A172 (cell line): ENCODE measurements around the gene CEBPE. TPM values are rescaled to one million over a fixed set of nuclear protein-coding genes. Genes with fewer than 3 reads are reported as not detected.

Experiments
- DNase-seq: peaks from one replicate; pipeline ENCODE4 v3.0.0-alpha.2; 2015; ENCODE audit warnings: low spot score
- total RNA-seq: library from RNA; depleted of rRNA; stranded (reverse); fragments of >200 nt; shearing (Covaris generic); gene quantifications from 2 replicates; pipeline ENCODE4 v1.2.3, GENCODE V29; 2014; rRNA removed

Gene CEBPE
- total RNA-seq, 1 experiment from 2014 or later = not detected

GRCh38 chr14:23077962-23078361, 41.1 kb downstream of the CEBPE start:
- DNase-seq = no peak

- DNase-seq = no peak
Measured at GRCh38 chr14:23076785-23077408, 42.2 kb downstream of the CEBPE start.

GRCh38 chr14:23074906-23075305, 44.1 kb downstream of the CEBPE start:
- DNase-seq = no peak

GRCh38 chr14:23071921-23072539, 47.0 kb downstream of the CEBPE start:
- peak; percentile 28 for DNase-seq

GRCh38 chr14:23071244-23071920, 47.7 kb downstream of the CEBPE start:
- peak; percentile 73 for DNase-seq

GRCh38 chr14:23070262-23071129, 48.6 kb downstream of the CEBPE start:
- DNase-seq = no peak

- no peak for DNase-seq
Measured at GRCh38 chr14:23069413-23069806, 49.6 kb downstream of the CEBPE start.

- DNase-seq = peak; percentile 85
Measured at GRCh38 chr14:23068789-23069412, 50.2 kb downstream of the CEBPE start.

- no peak for DNase-seq
Measured at GRCh38 chr14:23067847-23068788, 50.9 kb downstream of the CEBPE start.

Other genes starting within 250 kb of the CEBPE start
- gene LRP10, start 247.5 kb downstream of the CEBPE start, total RNA-seq = 28.7 and 38.7 TPM in 2 replicates
- gene REM2, start 236.0 kb downstream of the CEBPE start, total RNA-seq = not detected in 2 replicates
- gene RBM23, start 200.1 kb downstream of the CEBPE start, total RNA-seq = 56.8 and 64.1 TPM in 2 replicates
- gene PRMT5, start 189.9 kb downstream of the CEBPE start, total RNA-seq = 38.6 and 181 TPM in 2 replicates
- 39.8 and 46.9 TPM in 2 replicates for gene HAUS4, start 162.2 kb downstream of the CEBPE start, total RNA-seq
- 47.5 and 65.5 TPM in 2 replicates for gene AJUBA, start 136.7 kb downstream of the CEBPE start, total RNA-seq
- 6.9 and 8.1 TPM in 2 replicates for gene C14orf93, start 109.1 kb downstream of the CEBPE start, total RNA-seq
- gene PSMB5, start 84.4 kb downstream of the CEBPE start, total RNA-seq = 219 and 225 TPM in 2 replicates
- gene PSMB11, start 77.0 kb downstream of the CEBPE start, total RNA-seq = not detected in 2 replicates
- gene CDH24, start 61.7 kb downstream of the CEBPE start, total RNA-seq = 2.8 and 4.0 TPM in 2 replicates
- 53.6 and 58.8 TPM in 2 replicates for gene ACIN1, start 24.1 kb downstream of the CEBPE start, total RNA-seq
- 23.0 and 34.5 TPM in 2 replicates for gene C14orf119, start 23.8 kb downstream of the CEBPE start, total RNA-seq
- not detected in 2 replicates for gene CIROP, start 14.3 kb downstream of the CEBPE start, total RNA-seq
- 1.5 and 2.5 TPM in 2 replicates for gene SLC7A8, start 64.4 kb upstream of the CEBPE start, total RNA-seq
- gene RNF212B, start 118.7 kb upstream of the CEBPE start, total RNA-seq = not detected in 2 replicates
- gene HOMEZ, start 166.9 kb upstream of the CEBPE start, total RNA-seq = 4.5 and 4.7 TPM in 2 replicates
- gene PPP1R3E, start 183.6 kb upstream of the CEBPE start, total RNA-seq = 1.4 and 1.9 TPM in 2 replicates
- 5.8 and 7.6 TPM in 2 replicates for gene BCL2L2, start 187.6 kb upstream of the CEBPE start, total RNA-seq
- gene PABPN1, start 202.2 kb upstream of the CEBPE start, total RNA-seq = 66.5 and 85.1 TPM in 2 replicates
- 10.3 and 11.6 TPM in 2 replicates for gene SLC22A17, start 233.6 kb upstream of the CEBPE start, total RNA-seq
- gene EFS, start 245.9 kb upstream of the CEBPE start, total RNA-seq = not detected in 2 replicates